IPS-15b (cell line): ENCODE data around the gene NELFE.
A peak's percentile ranks its signal among the peaks of the same experiment; 100 is the strongest.

Experiments used
- H3K27me3 ChIP-seq: one replicate; pipeline ENCODE4 v1.6.1; 2013; ENCODE audit warnings: low read length; ENCODE audit not compliant: control insufficient read depth, insufficient read depth
- H3K36me3 ChIP-seq: one replicate; pipeline ENCODE4 v1.6.1; 2013; ENCODE audit warnings: low read length; ENCODE audit not compliant: control insufficient read depth, insufficient read depth
- H3K4me1 ChIP-seq: one replicate; pipeline ENCODE4 v1.6.1; 2013; ENCODE audit warnings: mild to moderate bottlenecking, low read length; ENCODE audit not compliant: control insufficient read depth, insufficient read depth
- H3K4me3 ChIP-seq: one replicate; pipeline ENCODE4 v1.5.1; 2013; ENCODE audit warnings: low read depth, low read length
- H3K9ac ChIP-seq: one replicate; pipeline ENCODE4 v1.6.1; 2013; ENCODE audit warnings: low read depth, mild to moderate bottlenecking, low read length
- H3K9me3 ChIP-seq: one replicate; pipeline ENCODE4 v1.6.1; 2013; ENCODE audit warnings: mild to moderate bottlenecking, low read length; ENCODE audit not compliant: control insufficient read depth, insufficient read depth

NELFE gene

DNA sequence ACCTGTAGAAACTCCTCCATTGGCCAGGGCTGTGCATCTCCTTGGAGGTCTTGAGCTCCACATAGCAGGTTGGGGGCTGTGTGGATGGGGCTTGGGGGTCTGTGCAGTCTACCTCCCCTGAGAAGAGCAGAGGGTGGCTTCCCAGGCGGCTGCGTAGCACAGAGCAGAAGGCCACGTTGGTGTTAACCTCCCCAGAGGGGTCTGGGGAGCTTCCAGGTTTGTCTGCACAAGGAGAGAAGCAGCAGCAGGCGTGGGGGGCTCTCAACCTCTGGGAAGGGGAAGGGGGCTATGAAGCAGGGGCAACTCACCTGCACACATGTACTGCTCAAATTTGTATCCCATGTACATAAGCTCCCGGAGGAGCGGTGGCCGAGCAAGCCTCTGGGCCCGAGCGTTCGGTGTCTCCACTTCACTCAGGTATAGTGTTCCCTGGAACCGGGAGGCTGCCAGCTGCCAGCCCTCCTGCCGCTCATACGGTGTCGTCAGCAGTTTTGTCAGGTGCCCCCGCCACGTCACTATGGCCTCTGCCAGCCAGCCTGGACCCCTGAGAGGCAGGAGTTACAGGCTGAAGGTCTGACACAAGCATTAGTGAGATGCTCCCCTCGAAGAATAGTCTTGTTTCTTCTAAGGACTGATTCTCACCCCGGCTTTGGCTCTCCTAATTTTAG, 12.0 kb upstream of the NELFE start:
- Histone ChIP-seq H3K9ac (no peak overlapping the region), H3K4me3 (no peak overlapping the region), H3K36me3 (peaks cover 33% of the 10 kb centered on the region), H3K4me1 (peaks cover 3% of the 10 kb centered on the region), H3K27me3 (no peaks in the 10 kb centered on the region), H3K9me3 (no peaks in the 10 kb centered on the region)

- Histone ChIP-seq H3K4me3 (no peak overlapping the region), H3K9me3 (no peaks in the 10 kb centered on the region), H3K4me1 (peaks cover 3% of the 10 kb centered on the region), H3K36me3 (peaks cover 36% of the 10 kb centered on the region), H3K27me3 (no peaks in the 10 kb centered on the region), H3K9ac (no peak overlapping the region)
Measured at GRCh38 chr6:31969712-31970603, 11.2 kb upstream of the NELFE start.

DNA sequence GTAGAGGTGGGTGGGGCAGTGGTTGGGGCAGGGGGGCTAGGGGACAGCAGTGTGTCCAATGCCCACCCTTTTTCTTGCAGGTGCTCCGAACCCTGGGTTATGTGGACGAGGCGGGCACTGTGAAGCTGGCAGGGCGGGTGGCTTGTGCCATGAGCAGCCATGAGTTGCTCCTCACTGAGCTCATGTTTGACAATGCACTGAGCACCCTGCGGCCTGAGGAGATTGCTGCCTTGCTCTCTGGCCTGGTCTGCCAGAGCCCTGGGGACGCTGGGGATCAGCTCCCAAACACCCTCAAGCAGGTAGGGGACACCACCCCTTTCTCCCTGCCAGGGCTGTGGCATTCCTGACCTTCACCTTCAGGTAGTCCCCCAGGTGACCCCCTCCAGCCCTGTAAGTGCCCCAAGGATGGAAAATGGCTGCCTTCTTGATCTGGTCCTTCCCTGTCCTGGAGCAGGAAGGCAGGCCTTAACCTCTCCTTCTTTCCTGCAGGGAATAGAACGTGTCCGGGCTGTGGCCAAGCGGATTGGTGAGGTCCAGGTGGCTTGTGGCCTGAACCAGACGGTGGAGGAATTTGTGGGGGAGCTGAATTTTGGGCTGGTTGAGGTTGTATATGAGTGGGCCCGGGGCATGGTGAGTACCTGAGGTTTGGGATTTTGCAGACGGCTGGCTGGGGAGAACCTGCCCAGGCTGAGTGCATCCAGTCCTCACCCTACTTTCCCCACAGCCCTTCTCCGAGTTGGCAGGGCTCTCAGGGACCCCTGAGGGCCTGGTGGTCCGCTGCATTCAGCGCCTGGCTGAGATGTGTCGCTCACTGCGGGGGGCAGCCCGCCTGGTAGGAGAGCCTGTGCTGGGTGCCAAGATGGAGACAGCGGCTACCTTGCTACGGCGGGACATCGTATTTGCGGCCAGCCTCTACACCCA, 10.3 kb upstream of the NELFE start:
- Histone ChIP-seq H3K4me1 (peaks cover 3% of the 10 kb centered on the region), H3K4me3 (no peak overlapping the region), H3K9me3 (no peaks in the 10 kb centered on the region), H3K36me3 (peaks cover 39% of the 10 kb centered on the region), H3K9ac (no peak overlapping the region), H3K27me3 (no peaks in the 10 kb centered on the region)

DNA sequence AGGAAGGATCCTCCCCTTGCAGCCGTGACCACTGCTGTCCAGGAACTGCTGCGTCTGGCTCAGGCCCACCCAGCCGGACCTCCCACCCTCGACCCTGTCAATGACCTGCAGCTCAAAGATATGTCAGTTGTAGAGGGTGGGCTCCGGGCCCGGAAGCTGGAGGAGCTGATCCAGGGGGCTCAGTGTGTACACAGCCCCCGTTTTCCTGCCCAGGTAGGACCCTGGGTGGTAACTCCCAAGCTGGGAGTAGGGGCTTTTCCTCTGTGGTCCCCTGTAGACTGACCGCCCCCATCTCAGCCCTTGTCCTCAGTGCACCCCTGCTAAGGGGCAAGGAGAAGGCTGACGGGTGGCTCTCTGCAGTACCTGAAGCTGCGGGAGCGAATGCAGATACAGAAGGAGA, 9.6 kb upstream of the NELFE start:
- H3K36me3 ChIP-seq: peaks cover 46% of the 10 kb centered on the region
- no peaks in the 10 kb centered on the region for H3K27me3 ChIP-seq
- H3K4me3 ChIP-seq: no peak overlapping the region
- H3K9me3 ChIP-seq: no peaks in the 10 kb centered on the region
- no peak overlapping the region for H3K9ac ChIP-seq
- peaks cover 3% of the 10 kb centered on the region for H3K4me1 ChIP-seq

DNA sequence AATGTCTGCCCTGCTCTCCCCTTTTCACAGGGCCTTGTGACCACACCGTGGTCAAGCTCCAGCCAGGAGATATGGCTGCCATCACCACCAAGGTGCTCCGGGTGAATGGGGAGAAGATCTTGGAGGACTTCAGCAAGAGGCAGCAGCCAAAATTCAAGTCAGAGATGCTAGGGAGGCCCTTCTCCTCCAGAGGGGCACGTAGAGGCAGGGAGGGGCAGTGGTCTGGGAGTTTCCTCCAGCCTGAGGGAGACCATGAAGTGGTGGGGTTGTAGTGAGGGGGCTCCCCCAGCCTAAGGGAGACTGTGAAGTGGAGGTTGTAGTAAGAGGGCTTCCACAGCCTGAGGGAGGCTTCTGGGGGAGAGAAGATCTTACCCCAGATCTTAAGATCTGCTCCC, 9.2 kb upstream of the NELFE start:
- Histone ChIP-seq H3K27me3 (no peaks in the 10 kb centered on the region), H3K4me1 (peaks cover 2% of the 10 kb centered on the region), H3K9me3 (no peaks in the 10 kb centered on the region), H3K36me3 (peaks cover 48% of the 10 kb centered on the region), H3K4me3 (no peak overlapping the region), H3K9ac (no peak overlapping the region)

- Histone ChIP-seq H3K36me3 (peaks cover 54% of the 10 kb centered on the region), H3K9me3 (no peaks in the 10 kb centered on the region)
Measured at GRCh38 chr6:31966997-31967925, 8.5 kb upstream of the NELFE start.

GRCh38 chr6:31966506-31966905, 7.7 kb upstream of the NELFE start:
- Histone ChIP-seq H3K4me1 (no peaks in the 10 kb centered on the region), H3K9me3 (no peaks in the 10 kb centered on the region), H3K9ac (no peak overlapping the region), H3K36me3 (peaks cover 61% of the 10 kb centered on the region), H3K27me3 (no peaks in the 10 kb centered on the region), H3K4me3 (no peak overlapping the region)

More at GRCh38 chr6:31966997-31967925, 8.5 kb upstream of the NELFE start:
- Histone ChIP-seq H3K4me3 (no peak overlapping the region), H3K9ac (no peak overlapping the region), H3K4me1 (no peaks in the 10 kb centered on the region), H3K27me3 (no peaks in the 10 kb centered on the region)

GRCh38 chr6:31965700-31966099, 6.9 kb upstream of the NELFE start:
- Histone ChIP-seq H3K4me1 (no peaks in the 10 kb centered on the region), H3K36me3 (peaks cover 68% of the 10 kb centered on the region), H3K9ac (no peak overlapping the region), H3K27me3 (no peaks in the 10 kb centered on the region), H3K4me3 (no peak overlapping the region), H3K9me3 (no peaks in the 10 kb centered on the region)

- Histone ChIP-seq H3K27me3 (no peaks in the 10 kb centered on the region), H3K9ac (no peak overlapping the region), H3K9me3 (no peaks in the 10 kb centered on the region), H3K4me1 (no peaks in the 10 kb centered on the region), H3K4me3 (no peak overlapping the region), H3K36me3 (peaks cover 61% of the 10 kb centered on the region)
Measured at GRCh38 chr6:31963921-31964320, 5.2 kb upstream of the NELFE start.

DNA sequence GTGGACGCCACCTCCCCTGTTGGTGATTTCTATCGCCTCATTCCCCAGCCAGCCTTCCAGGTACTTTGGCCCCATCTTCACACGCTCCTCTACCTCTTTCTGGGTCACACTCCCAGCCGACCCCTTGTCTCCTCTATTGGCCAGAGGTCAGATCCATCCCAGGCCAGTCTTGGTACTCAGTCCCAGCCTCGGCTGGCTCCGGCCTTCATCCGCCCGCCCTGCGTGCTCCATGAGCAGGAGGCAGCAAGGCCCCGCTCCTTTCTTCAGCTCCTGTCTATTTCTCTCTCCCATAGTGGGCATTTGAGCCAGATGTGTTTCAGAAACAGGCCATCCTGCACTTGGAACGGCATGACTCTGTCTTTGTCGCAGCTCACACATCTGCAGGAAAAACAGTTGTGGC, 2.8 kb upstream of the NELFE start:
- Histone ChIP-seq H3K9me3 (no peaks in the 10 kb centered on the region), H3K9ac (no peak overlapping the region), H3K4me3 (no peak overlapping the region), H3K36me3 (peaks cover 43% of the 10 kb centered on the region), H3K27me3 (no peaks in the 10 kb centered on the region), H3K4me1 (no peaks in the 10 kb centered on the region)

- peak overlapping the region; percentile 92 for H3K4me3 ChIP-seq
- no peaks in the 10 kb centered on the region for H3K9me3 ChIP-seq
- peaks cover 46% of the 10 kb centered on the region for H3K36me3 ChIP-seq
- no peaks in the 10 kb centered on the region for H3K4me1 ChIP-seq
- H3K27me3 ChIP-seq: no peaks in the 10 kb centered on the region
- H3K9ac ChIP-seq: peak overlapping the region; percentile 41
Measured at GRCh38 chr6:31958412-31958740, 395 bp downstream of the NELFE start.
